IPS DF 6.9 (cell line): ENCODE measurements around the gene CTDNEP1.

Source experiments
- DNase-seq: peaks from one replicate; pipeline ENCODE4 v3.0.0-alpha.2; 2013; ENCODE audit warnings: low read depth, low spot score
- H3K27ac ChIP-seq: one replicate; pipeline ENCODE4 v1.5.1; 2013; ENCODE audit warnings: low read length, control low read depth
- H3K27me3 ChIP-seq: 2 replicates; pipeline ENCODE4 v1.6.1; 2013; ENCODE audit warnings: mild to moderate bottlenecking, low read length; ENCODE audit not compliant: control insufficient read depth, insufficient read depth
- H3K36me3 ChIP-seq: 2 replicates; pipeline ENCODE4 v1.6.1; 2013; ENCODE audit warnings: low read length; ENCODE audit not compliant: control insufficient read depth, insufficient read depth
- H3K4me1 ChIP-seq: 2 replicates; pipeline ENCODE4 v1.6.1; 2013; ENCODE audit warnings: low read length; ENCODE audit not compliant: control insufficient read depth, insufficient read depth
- H3K4me3 ChIP-seq: 2 replicates; pipeline ENCODE4 v1.5.1; 2013; ENCODE audit warnings: mild to moderate bottlenecking, low read length
- H3K9me3 ChIP-seq: 2 replicates; pipeline ENCODE4 v1.6.1; 2013; ENCODE audit warnings: low read length, inconsistent platforms; ENCODE audit not compliant: control insufficient read depth, insufficient read depth
- WGBS: extraction: QIAGEN DNeasy Blood & Tissue Kit; methylation state at CpG from one replicate; pipeline ENCODE4 v1.1.7; 2013; ENCODE audit warnings: mixed read lengths, missing lambda C conversion rate; ENCODE audit not compliant: insufficient read length, insufficient coverage; 5-methylcytosine and 5-hydroxymethylcytosine counted together

Gene CTDNEP1

GRCh38 chr17:7290166-7290565, 38.6 kb upstream of the CTDNEP1 start:
- no peaks in the 10 kb centered on the region for H3K9me3 ChIP-seq
- H3K27me3 ChIP-seq: no peaks in the 10 kb centered on the region
- H3K36me3 ChIP-seq: no peaks in the 10 kb centered on the region; the same call in 1 of the 2 replicates
- no CpG with 5 or more reads among the region's 19 CpGs for WGBS
- no peak overlapping the region for H3K27ac ChIP-seq
- H3K4me3 ChIP-seq: no peak overlapping the region
- H3K4me1 ChIP-seq: peaks cover 3% of the 10 kb centered on the region
- no peak for DNase-seq

GRCh38 chr17:7289256-7290032, 37.9 kb upstream of the CTDNEP1 start:
- H3K9me3 ChIP-seq: no peaks in the 10 kb centered on the region
- H3K27ac ChIP-seq: no peak overlapping the region
- DNase-seq: no peak
- WGBS: no CpG with 5 or more reads among the region's 18 CpGs
- no peak overlapping the region for H3K4me3 ChIP-seq
- H3K27me3 ChIP-seq: no peaks in the 10 kb centered on the region
- H3K4me1 ChIP-seq: peaks cover 1% of the 10 kb centered on the region; the same call in 1 of the 2 replicates
- H3K36me3 ChIP-seq: peaks cover 6% of the 10 kb centered on the region; the same call in 1 of the 2 replicates

GRCh38 chr17:7285679-7286078, 34.1 kb upstream of the CTDNEP1 start:
- Histone ChIP-seq H3K9me3 (no peaks in the 10 kb centered on the region), H3K27ac (no peak overlapping the region), H3K4me1 (peaks cover 1% of the 10 kb centered on the region; the same call in 1 of the 2 replicates), H3K36me3 (peaks cover 10% of the 10 kb centered on the region; the same call in 1 of the 2 replicates), H3K27me3 (no peaks in the 10 kb centered on the region), H3K4me3 (no peak overlapping the region)
- DNase-seq: no peak
- no CpG with 5 or more reads among the region's 12 CpGs for WGBS

GRCh38 chr17:7284911-7285310, 33.4 kb upstream of the CTDNEP1 start:
- WGBS: no CpG with 5 or more reads among the region's 16 CpGs
- Histone ChIP-seq H3K36me3 (peaks cover 10% of the 10 kb centered on the region; the same call in 1 of the 2 replicates), H3K27me3 (no peaks in the 10 kb centered on the region), H3K4me3 (no peak overlapping the region), H3K9me3 (no peaks in the 10 kb centered on the region), H3K4me1 (peaks cover 3% of the 10 kb centered on the region), H3K27ac (no peak overlapping the region)
- no peak for DNase-seq

- no peak for DNase-seq
- peaks cover 2% of the 10 kb centered on the region for H3K4me1 ChIP-seq
- H3K27me3 ChIP-seq: no peaks in the 10 kb centered on the region
- H3K4me3 ChIP-seq: no peak overlapping the region
- WGBS: no CpG with 5 or more reads among the region's 18 CpGs
- H3K36me3 ChIP-seq: peaks cover 10% of the 10 kb centered on the region; the same call in 1 of the 2 replicates
- no peak overlapping the region for H3K27ac ChIP-seq
- no peaks in the 10 kb centered on the region for H3K9me3 ChIP-seq
Measured at GRCh38 chr17:7283471-7284216, 32.1 kb upstream of the CTDNEP1 start.

GRCh38 chr17:7282752-7283321, 31.3 kb upstream of the CTDNEP1 start:
- Histone ChIP-seq H3K36me3 (peaks cover 10% of the 10 kb centered on the region; the same call in 1 of the 2 replicates), H3K4me3 (no peak overlapping the region; the same call in 1 of the 2 replicates), H3K27me3 (no peaks in the 10 kb centered on the region), H3K27ac (no peak overlapping the region), H3K4me1 (peaks cover 2% of the 10 kb centered on the region), H3K9me3 (no peaks in the 10 kb centered on the region)
- no CpG with 5 or more reads among the region's 6 CpGs for WGBS
- no peak for DNase-seq

GRCh38 chr17:7281953-7282751, 30.6 kb upstream of the CTDNEP1 start:
- Histone ChIP-seq H3K27me3 (no peaks in the 10 kb centered on the region), H3K4me3 (peak overlapping the region; percentile 65; the same call in 1 of the 2 replicates), H3K4me1 (peaks cover 2% of the 10 kb centered on the region), H3K36me3 (peaks cover 10% of the 10 kb centered on the region; the same call in 1 of the 2 replicates), H3K27ac (no peak overlapping the region), H3K9me3 (no peaks in the 10 kb centered on the region)
- no CpG with 5 or more reads among the region's 43 CpGs for WGBS
- no peak for DNase-seq

GRCh38 chr17:7281074-7281952, 29.8 kb upstream of the CTDNEP1 start, which contains the start of gene SLC2A4:
SLC2A4 (plus strand) TSS chr17:7281718; CDS start chr17:7281935, 217 bp downstream.
- H3K27ac ChIP-seq: no peak within 1 kb of the TSS
- no peak for DNase-seq
- peaks cover 2% of the 10 kb centered on the region for H3K4me1 ChIP-seq
- no peaks in the 10 kb centered on the region for H3K27me3 ChIP-seq
- no CpG with 5 or more reads among the region's 71 CpGs for WGBS
- peak within 1 kb of the TSS; percentile 65; the same call in 1 of the 2 replicates for H3K4me3 ChIP-seq
- peaks cover 10% of the 10 kb centered on the region; the same call in 1 of the 2 replicates for H3K36me3 ChIP-seq
- H3K9me3 ChIP-seq: no peaks in the 10 kb centered on the region

GRCh38 chr17:7280519-7281073, 29.1 kb upstream of the CTDNEP1 start:
- peak overlapping the region; percentile 28; the same call in 1 of the 2 replicates for H3K4me3 ChIP-seq
- no peak for DNase-seq

More at GRCh38 chr17:7280519-7281073, 29.1 kb upstream of the CTDNEP1 start:
- no peaks in the 10 kb centered on the region for H3K9me3 ChIP-seq
- H3K27me3 ChIP-seq: no peaks in the 10 kb centered on the region
- WGBS: no CpG with 5 or more reads among the region's 29 CpGs
- peaks cover 2% of the 10 kb centered on the region for H3K4me1 ChIP-seq
- H3K36me3 ChIP-seq: peaks cover 10% of the 10 kb centered on the region; the same call in 1 of the 2 replicates
- H3K27ac ChIP-seq: no peak overlapping the region
